OCI-LY3 (cell line): ENCODE results near the gene KIAA0930.

Source experiments
- H2AFZ ChIP-seq: fragments of 200-600, 300-600 bp; shearing (Covaris generic); 2 replicates; pipeline ENCODE4 v1.6.0; 2014; ENCODE audit warnings: antibody characterized with exemption, low read depth, low read length
- H3K27ac ChIP-seq: fragments of 200-600, 300-600 bp; sonication (generic); 2 replicates; pipeline ENCODE4 v1.5.1; 2014; ENCODE audit warnings: mild to moderate bottlenecking, low read length, moderate library complexity, mixed read lengths
- H3K27me3 ChIP-seq: fragments of 200-600, 300-600 bp; sonication (generic); 2 replicates; pipeline ENCODE4 v1.6.1; 2014; ENCODE audit warnings: low read depth, low read length, mixed read lengths
- H3K36me3 ChIP-seq: fragments of 200-600, 300-600 bp; sonication (generic); replicated peaks from 2 replicates; pipeline ENCODE3; 2014; ENCODE audit warnings: low read depth, low read length, mixed read lengths
- H3K4me1 ChIP-seq: fragments of 300-600, 200-600 bp; sonication (generic); 2 replicates; pipeline ENCODE4 v1.6.1; 2014; ENCODE audit warnings: low read length, mixed read lengths
- H3K4me2 ChIP-seq: fragments of 200-600, 300-600 bp; sonication (generic); 2 replicates; pipeline ENCODE4 v1.6.1; 2014; ENCODE audit warnings: low read length, mixed read lengths
- H3K4me3 ChIP-seq: fragments of 300-600, 200-600 bp; sonication (generic); 2 replicates; pipeline ENCODE4 v1.5.1; 2014; ENCODE audit warnings: antibody characterized with exemption, mild to moderate bottlenecking, low read length, moderate library complexity
- H3K79me2 ChIP-seq: fragments of 300-600, 200-600 bp; shearing (Covaris generic); 2 replicates; pipeline ENCODE4 v1.6.1; 2014; ENCODE audit warnings: mild to moderate bottlenecking, low read length, mixed read lengths
- H3K9ac ChIP-seq: fragments of 300-600, 200-600 bp; shearing (Covaris generic); 2 replicates; pipeline ENCODE4 v1.6.0; 2014; ENCODE audit warnings: mild to moderate bottlenecking, low read length, moderate library complexity
- H3K9me3 ChIP-seq: fragments of 200-600, 300-600 bp; shearing (Covaris generic); 2 replicates; pipeline ENCODE4 v1.6.1; 2014; ENCODE audit warnings: low read length, mixed read lengths; ENCODE audit not compliant: insufficient read depth
- H4K20me1 ChIP-seq: fragments of 200-600, 300-600 bp; sonication (generic); 2 replicates; pipeline ENCODE4 v1.6.1; 2016; ENCODE audit warnings: low read length, mixed read lengths; ENCODE audit not compliant: insufficient read depth
- CTCF ChIP-seq: fragments of 200-600, 300-600 bp; sonication (generic); IDR thresholded peaks from 2 replicates; pipeline ENCODE4 v1.5.1; 2014; ENCODE audit warnings: antibody characterized with exemption, low read length, low read depth
- EZH2phosphoT487 ChIP-seq: fragments of 200-600 bp; shearing (Covaris generic); IDR thresholded peaks from 2 replicates; pipeline ENCODE4 v1.6.1; 2018; ENCODE audit warnings: antibody characterized with exemption, mixed run types, low read depth

Gene KIAA0930

GRCh38 chr22:45157907-45158306, 82.8 kb downstream of the KIAA0930 start:
- peaks cover 32% of the 10 kb centered on the region for H3K36me3 ChIP-seq
- H4K20me1 ChIP-seq = 0 out of 2 replicates have a peak, but pooled peaks cover 11% of the 10 kb centered on the region
- no peak overlapping the region for H2AFZ ChIP-seq
- H3K9me3 ChIP-seq = no peaks in the 10 kb centered on the region
- H3K4me3 ChIP-seq = no peak overlapping the region
- no peaks in the 10 kb centered on the region for H3K27me3 ChIP-seq
- peaks cover 51% of the 10 kb centered on the region for H3K79me2 ChIP-seq
- H3K27ac ChIP-seq = no peak overlapping the region
- H3K9ac ChIP-seq = no peak overlapping the region
- peaks cover 6% of the 10 kb centered on the region for H3K4me1 ChIP-seq
- no peak for TF ChIP-seq CTCF
- no peak for TF ChIP-seq EZH2phosphoT487
- no peak overlapping the region for H3K4me2 ChIP-seq

GRCh38 chr22:45155050-45155840, 85.4 kb downstream of the KIAA0930 start:
- Histone ChIP-seq H3K4me3 (no peak overlapping the region), H3K4me2 (no peak overlapping the region), H3K9ac (no peak overlapping the region), H3K79me2 (peaks cover 25% of the 10 kb centered on the region), H3K27me3 (no peaks in the 10 kb centered on the region), H4K20me1 (0 out of 2 replicates have a peak, but pooled peaks cover 7% of the 10 kb centered on the region), H3K36me3 (peaks cover 37% of the 10 kb centered on the region), H3K9me3 (no peaks in the 10 kb centered on the region), H3K4me1 (no peaks in the 10 kb centered on the region), H2AFZ (no peak overlapping the region), H3K27ac (no peak overlapping the region)
- no peak for TF ChIP-seq EZH2phosphoT487
- TF ChIP-seq CTCF = no peak

GRCh38 chr22:45154383-45154782, 86.3 kb downstream of the KIAA0930 start:
- Histone ChIP-seq H3K4me1 (no peaks in the 10 kb centered on the region), H3K27me3 (no peaks in the 10 kb centered on the region), H3K79me2 (peaks cover 16% of the 10 kb centered on the region), H4K20me1 (no peaks in the 10 kb centered on the region), H3K4me3 (no peak overlapping the region), H3K9ac (no peak overlapping the region), H3K9me3 (no peaks in the 10 kb centered on the region), H2AFZ (no peak overlapping the region), H3K27ac (no peak overlapping the region), H3K36me3 (peaks cover 34% of the 10 kb centered on the region), H3K4me2 (no peak overlapping the region)
- TF ChIP-seq CTCF = no peak
- TF ChIP-seq EZH2phosphoT487 = no peak

GRCh38 chr22:45151503-45151902, 89.2 kb downstream of the KIAA0930 start:
- H3K79me2 ChIP-seq = no peaks in the 10 kb centered on the region
- H3K9me3 ChIP-seq = no peaks in the 10 kb centered on the region
- TF ChIP-seq CTCF (no peak), EZH2phosphoT487 (no peak)
- no peak overlapping the region for H3K9ac ChIP-seq
- H3K4me2 ChIP-seq = no peak overlapping the region
- H4K20me1 ChIP-seq = no peaks in the 10 kb centered on the region
- no peak overlapping the region for H3K27ac ChIP-seq
- no peaks in the 10 kb centered on the region for H3K27me3 ChIP-seq
- no peaks in the 10 kb centered on the region for H3K4me1 ChIP-seq
- no peak overlapping the region for H2AFZ ChIP-seq
- no peak overlapping the region for H3K4me3 ChIP-seq
- peaks cover 33% of the 10 kb centered on the region for H3K36me3 ChIP-seq
